Vagina (tissue), 2 donors: ENCODE data around the gene ERC2. TPM values are rescaled to one million over a fixed set of nuclear protein-coding genes. Genes with fewer than 3 reads are reported as not detected.

Experiments used
- DNase-seq, 2 donors: peaks; one replicate each; pipeline ENCODE4 v3.0.0-alpha.2; 2017; ENCODE audit errors: extremely low spot score in 2 of 2
- H3K27ac ChIP-seq: fragments of 200-600 bp; sonication (generic); one replicate; pipeline ENCODE4 v1.5.1; 2019
- H3K27me3 ChIP-seq: fragments of 200-600 bp; sonication (generic); one replicate; pipeline ENCODE4 v1.5.1; 2019
- H3K36me3 ChIP-seq, 2 donors: fragments of 200-600 bp; sonication (generic); one replicate each; pipeline ENCODE4 v1.5.1; 2017 to 2019
- H3K4me1 ChIP-seq: fragments of 200-600 bp; sonication (generic); one replicate; pipeline ENCODE4 v1.5.1; 2019
- H3K4me3 ChIP-seq, 2 donors: fragments of 200-600 bp; sonication (generic); 1 replicate in 1 of 2; 2 replicates in 1 of 2; pipeline ENCODE4 v1.5.1; 2016 to 2019
- H3K9me3 ChIP-seq: fragments of 200-600 bp; sonication (generic); one replicate; pipeline ENCODE4 v1.5.1; 2019
- POLR2A ChIP-seq, 2 donors: fragments of 450-650 bp; IDR thresholded peaks; one replicate each; pipeline ENCODE4 v1.6.1; 2017; ENCODE audit warnings: antibody characterized with exemption in 2 of 2, mild to moderate bottlenecking in 2 of 2, moderate library complexity in 2 of 2
- POLR2AphosphoS5 ChIP-seq, 2 donors: sonication (generic); formaldehyde crosslinking; IDR thresholded peaks; one replicate each; pipeline ENCODE4 v1.9.0; 2017; ENCODE audit warnings: antibody characterized with exemption in 2 of 2, mild to moderate bottlenecking in 2 of 2, low read depth in 1 of 2; ENCODE audit not compliant: insufficient read depth in 1 of 2
- intact Hi-C: fragments of 100-400 bp; cut with DNase I; formaldehyde crosslinking; loops from one replicate; pipeline ENCODE4 v1.15.1; 2023
- total RNA-seq: library from RNA; depleted of rRNA; stranded (reverse); fragments of >200 nt; gene quantifications from one replicate; pipeline ENCODE4 v1.2.3, GENCODE V29; 2016
- TF ChIP-seq, protein P1 (sequence below), 3 experiments: fragments of 450-650 bp in 2 of 3; fragments of 200-600 bp in 1 of 3; sonication (generic) in 1 of 3; IDR thresholded peaks; one replicate each; pipeline ENCODE4 v1.5.1; 2017 to 2019; ENCODE audit warnings: antibody characterized with exemption in 3 of 3, mild to moderate bottlenecking in 2 of 3, moderate library complexity in 2 of 3

ERC2 gene
- total RNA-seq, 1 donor from 2014 or later: 1.2 TPM

DNA sequence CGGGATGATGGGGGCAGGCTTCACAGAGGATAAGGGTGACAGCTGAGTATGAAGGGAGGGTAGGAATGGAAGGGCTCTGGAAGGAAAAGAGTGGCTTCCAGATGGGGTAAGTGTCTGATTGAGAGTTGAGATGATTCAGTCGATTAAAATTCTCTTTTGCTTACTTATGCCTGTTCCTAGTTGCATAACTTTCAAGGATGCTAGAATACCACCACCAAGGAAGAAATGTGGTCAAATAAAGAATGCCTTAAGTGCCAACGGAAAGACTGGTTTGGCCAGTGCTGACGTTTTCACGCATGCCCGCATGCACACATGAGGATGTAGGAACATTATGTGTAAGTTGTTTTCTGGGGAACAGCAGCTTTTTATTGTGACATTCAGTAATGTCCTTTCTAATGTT, 717.7 kb downstream of the ERC2 start:
- TF ChIP-seq POLR2AphosphoS5 (IDR thresholded peaks at IDR 0.05; ENCODE audit: insufficient read depth in 1 of 2, low read depth in 1 of 2): peak in 1 of 2 donors; percentile 24
- TF ChIP-seq, protein P1, sequence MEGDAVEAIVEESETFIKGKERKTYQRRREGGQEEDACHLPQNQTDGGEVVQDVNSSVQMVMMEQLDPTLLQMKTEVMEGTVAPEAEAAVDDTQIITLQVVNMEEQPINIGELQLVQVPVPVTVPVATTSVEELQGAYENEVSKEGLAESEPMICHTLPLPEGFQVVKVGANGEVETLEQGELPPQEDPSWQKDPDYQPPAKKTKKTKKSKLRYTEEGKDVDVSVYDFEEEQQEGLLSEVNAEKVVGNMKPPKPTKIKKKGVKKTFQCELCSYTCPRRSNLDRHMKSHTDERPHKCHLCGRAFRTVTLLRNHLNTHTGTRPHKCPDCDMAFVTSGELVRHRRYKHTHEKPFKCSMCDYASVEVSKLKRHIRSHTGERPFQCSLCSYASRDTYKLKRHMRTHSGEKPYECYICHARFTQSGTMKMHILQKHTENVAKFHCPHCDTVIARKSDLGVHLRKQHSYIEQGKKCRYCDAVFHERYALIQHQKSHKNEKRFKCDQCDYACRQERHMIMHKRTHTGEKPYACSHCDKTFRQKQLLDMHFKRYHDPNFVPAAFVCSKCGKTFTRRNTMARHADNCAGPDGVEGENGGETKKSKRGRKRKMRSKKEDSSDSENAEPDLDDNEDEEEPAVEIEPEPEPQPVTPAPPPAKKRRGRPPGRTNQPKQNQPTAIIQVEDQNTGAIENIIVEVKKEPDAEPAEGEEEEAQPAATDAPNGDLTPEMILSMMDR (IDR thresholded peaks at IDR 0.05): no peak
- no peak for TF ChIP-seq POLR2A (IDR thresholded peaks at IDR 0.05)
- Histone ChIP-seq H3K36me3 (no peaks in the 10 kb centered on the region), H3K27me3 (no peaks in the 10 kb centered on the region), H3K4me1 (no peaks in the 10 kb centered on the region), H3K27ac (no peak overlapping the region), H3K9me3 (no peaks in the 10 kb centered on the region), H3K4me3 (no peak overlapping the region)
- no peak for DNase-seq
- intact Hi-C loops: no loop called here

DNA sequence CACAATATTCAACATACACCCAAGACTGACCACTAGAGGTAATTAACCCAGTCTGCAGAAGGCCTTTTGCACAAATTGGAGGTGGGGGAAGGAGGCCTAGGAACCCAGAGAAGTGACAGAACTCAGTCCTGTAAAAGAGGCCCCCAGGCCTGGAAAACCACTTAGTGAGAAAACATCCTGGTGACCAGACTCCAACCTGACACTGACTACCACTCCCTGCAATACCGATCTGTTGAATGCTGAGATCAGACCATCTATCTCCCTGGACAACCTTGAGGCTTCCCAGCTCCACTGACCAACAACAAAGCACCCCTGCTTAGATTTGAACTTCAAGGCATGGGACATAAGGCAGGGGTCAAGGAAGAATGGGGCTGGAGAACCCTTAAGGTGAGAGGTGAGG, 719.2 kb downstream of the ERC2 start:
- intact Hi-C loops: no loop called here
- Histone ChIP-seq H3K27ac (no peak overlapping the region), H3K4me3 (no peak overlapping the region), H3K27me3 (no peaks in the 10 kb centered on the region), H3K36me3 (no peaks in the 10 kb centered on the region), H3K4me1 (no peaks in the 10 kb centered on the region), H3K9me3 (no peaks in the 10 kb centered on the region)
- TF ChIP-seq, protein P1 (IDR thresholded peaks at IDR 0.05): no peak
- no peak for DNase-seq

DNA sequence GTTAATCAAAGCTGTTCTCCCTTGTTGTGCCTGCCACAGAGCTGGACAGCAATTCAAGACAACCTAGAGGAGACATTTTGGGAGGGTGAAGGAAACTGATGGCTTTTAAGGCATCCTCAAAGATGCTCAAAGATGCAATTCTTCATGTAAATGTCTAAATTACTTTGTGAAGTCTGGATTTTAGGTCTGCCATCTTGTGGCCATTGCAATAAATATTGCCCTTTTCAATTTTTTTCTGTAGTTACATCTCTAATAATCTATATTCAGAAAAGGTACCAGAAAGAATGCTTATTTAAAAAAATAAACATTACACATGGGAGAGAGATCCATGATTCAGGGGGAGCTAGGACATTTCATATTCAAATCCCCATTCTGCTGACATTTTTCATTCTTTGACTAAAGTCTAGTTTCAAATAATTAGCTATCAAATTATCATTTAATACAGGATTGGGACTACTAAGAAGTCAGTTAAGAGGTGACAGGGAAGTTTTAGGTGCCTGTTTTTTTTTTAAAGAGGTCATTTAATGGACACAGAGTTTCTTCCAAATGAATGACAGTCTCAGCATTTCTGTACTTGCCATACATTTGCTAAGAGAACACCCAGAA, 721.4 kb downstream of the ERC2 start:
- H3K4me1 ChIP-seq: no peaks in the 10 kb centered on the region
- no peak for TF ChIP-seq POLR2AphosphoS5 (IDR thresholded peaks at IDR 0.05; ENCODE audit: insufficient read depth in 1 of 2, low read depth in 1 of 2)
- TF ChIP-seq, protein P1 (IDR thresholded peaks at IDR 0.05): no peak
- TF ChIP-seq POLR2A (IDR thresholded peaks at IDR 0.05): no peak
- DNase-seq: no peak
- no peaks in the 10 kb centered on the region for H3K36me3 ChIP-seq
- H3K4me3 ChIP-seq: no peak overlapping the region
- H3K9me3 ChIP-seq: no peaks in the 10 kb centered on the region
- H3K27ac ChIP-seq: no peak overlapping the region
- no peaks in the 10 kb centered on the region for H3K27me3 ChIP-seq
- intact Hi-C loops: no loop called here

DNA sequence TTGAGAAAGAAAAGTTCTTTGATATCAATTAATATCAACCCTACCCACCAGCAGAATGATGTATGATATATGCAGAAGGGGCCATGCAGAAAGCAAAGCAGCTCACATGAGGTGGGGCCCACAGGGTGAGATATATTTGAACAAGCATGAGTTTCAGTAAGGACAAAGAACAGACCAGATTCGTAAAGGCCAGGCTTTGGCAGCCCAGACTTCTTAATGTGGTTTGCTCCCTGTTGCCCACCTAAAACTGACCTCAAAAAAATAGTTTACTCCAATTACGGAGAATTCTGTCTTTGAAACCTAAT, 725.5 kb downstream of the ERC2 start:
- H3K4me1 ChIP-seq: no peaks in the 10 kb centered on the region
- TF ChIP-seq, protein P1 (IDR thresholded peaks at IDR 0.05): no peak
- TF ChIP-seq POLR2A (IDR thresholded peaks at IDR 0.05) (no peak), POLR2AphosphoS5 (IDR thresholded peaks at IDR 0.05; ENCODE audit: insufficient read depth in 1 of 2, low read depth in 1 of 2) (no peak)
- intact Hi-C loops: no loop called here
- H3K27me3 ChIP-seq: no peaks in the 10 kb centered on the region
- H3K36me3 ChIP-seq: no peaks in the 10 kb centered on the region
- H3K4me3 ChIP-seq: no peak overlapping the region
- no peak overlapping the region for H3K27ac ChIP-seq
- DNase-seq: no peak
- H3K9me3 ChIP-seq: no peaks in the 10 kb centered on the region

DNA sequence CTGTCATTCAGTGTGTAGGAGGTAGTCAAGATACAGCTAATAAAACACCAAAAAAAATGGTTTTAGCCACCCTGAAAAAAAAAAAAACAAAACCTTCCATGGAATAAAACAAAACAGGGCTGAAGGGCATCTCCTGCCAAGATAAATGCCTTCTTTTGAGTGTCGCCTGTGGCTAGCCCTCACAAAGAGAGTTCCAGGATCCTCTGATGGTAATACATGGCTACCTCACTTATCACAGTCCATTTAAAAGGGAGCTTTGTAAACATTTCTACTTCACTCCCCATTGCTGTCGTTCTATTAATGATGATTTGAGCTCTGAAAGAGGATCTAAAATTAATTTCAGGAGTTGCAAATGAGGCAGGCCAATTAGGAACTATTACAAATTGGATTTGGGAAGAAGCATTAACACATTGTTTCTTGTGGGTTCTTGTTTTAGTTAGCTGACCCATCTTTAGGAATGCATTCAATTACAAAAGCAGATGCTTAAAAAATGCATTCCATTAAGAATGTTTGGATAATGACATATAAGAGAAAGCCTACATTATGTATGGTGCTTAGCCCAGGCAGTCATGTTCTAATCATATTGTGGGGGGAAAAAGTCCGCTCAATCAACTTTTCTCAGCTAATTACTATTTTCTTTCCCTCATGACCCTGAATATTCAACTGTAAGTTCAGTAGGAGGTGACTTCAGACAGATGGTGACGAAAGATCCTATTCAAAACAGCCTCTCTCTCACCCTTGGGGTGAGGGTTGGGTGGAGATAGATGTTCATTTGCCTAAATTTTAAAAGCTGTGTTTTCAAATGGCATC, 726.0 kb downstream of the ERC2 start:
- Histone ChIP-seq H3K36me3 (no peaks in the 10 kb centered on the region), H3K4me3 (no peak overlapping the region), H3K4me1 (no peaks in the 10 kb centered on the region), H3K9me3 (no peaks in the 10 kb centered on the region), H3K27ac (no peak overlapping the region), H3K27me3 (no peaks in the 10 kb centered on the region)
- TF ChIP-seq POLR2A (IDR thresholded peaks at IDR 0.05) (no peak), POLR2AphosphoS5 (IDR thresholded peaks at IDR 0.05; ENCODE audit: insufficient read depth in 1 of 2, low read depth in 1 of 2) (no peak)
- TF ChIP-seq, protein P1 (IDR thresholded peaks at IDR 0.05): no peak
- no peak for DNase-seq
- intact Hi-C loops: no loop called here
